Measurements from ENCODE around the gene CEP164. TPM values are rescaled to one million over a fixed set of nuclear protein-coding genes. Genes with fewer than 3 reads are reported as not detected.

CEP164 gene
- total and polyA plus RNA-seq, 3 donors from 2014 or later = 83.3 to 157 (median 111) TPM

DNA sequence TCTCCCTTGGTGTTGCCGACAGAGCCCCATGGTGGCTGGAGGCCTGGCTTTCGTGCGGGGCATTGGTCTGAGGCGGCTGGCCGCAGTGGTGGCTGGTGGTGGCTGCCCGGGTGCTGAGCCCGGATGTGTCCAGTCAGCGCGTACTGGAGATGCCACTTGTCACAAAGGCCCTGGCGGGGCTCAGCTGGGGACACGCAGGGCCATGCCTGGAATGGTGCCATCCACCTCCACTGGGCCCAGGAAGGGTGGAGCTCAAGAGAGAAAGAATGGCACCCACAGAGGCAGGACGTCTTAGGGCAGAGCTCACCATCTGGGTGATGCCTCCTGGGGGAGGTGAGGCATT, 92.5 kb downstream of the CEP164 start:
- H3K9me3 ChIP-seq = no peaks in the 10 kb centered on the region
- H3K36me3 ChIP-seq (ENCODE audit: low read depth, missing control alignments) = no peaks in the 10 kb centered on the region
- no peak overlapping the region for H3K27ac ChIP-seq
- H3K27me3 ChIP-seq = no peaks in the 10 kb centered on the region
- no peak for DNase-seq
- TF ChIP-seq POLR2A (IDR thresholded peaks at IDR 0.05) = no peak
- TF ChIP-seq, protein P1, sequence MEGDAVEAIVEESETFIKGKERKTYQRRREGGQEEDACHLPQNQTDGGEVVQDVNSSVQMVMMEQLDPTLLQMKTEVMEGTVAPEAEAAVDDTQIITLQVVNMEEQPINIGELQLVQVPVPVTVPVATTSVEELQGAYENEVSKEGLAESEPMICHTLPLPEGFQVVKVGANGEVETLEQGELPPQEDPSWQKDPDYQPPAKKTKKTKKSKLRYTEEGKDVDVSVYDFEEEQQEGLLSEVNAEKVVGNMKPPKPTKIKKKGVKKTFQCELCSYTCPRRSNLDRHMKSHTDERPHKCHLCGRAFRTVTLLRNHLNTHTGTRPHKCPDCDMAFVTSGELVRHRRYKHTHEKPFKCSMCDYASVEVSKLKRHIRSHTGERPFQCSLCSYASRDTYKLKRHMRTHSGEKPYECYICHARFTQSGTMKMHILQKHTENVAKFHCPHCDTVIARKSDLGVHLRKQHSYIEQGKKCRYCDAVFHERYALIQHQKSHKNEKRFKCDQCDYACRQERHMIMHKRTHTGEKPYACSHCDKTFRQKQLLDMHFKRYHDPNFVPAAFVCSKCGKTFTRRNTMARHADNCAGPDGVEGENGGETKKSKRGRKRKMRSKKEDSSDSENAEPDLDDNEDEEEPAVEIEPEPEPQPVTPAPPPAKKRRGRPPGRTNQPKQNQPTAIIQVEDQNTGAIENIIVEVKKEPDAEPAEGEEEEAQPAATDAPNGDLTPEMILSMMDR (IDR thresholded peaks at IDR 0.05) = no peak
- WGBS, 2 donors = 95% methylated on average over 12 of the region's 12 CpGs; no CpG with 5 or more reads in 1 of the 2 donors
- intact Hi-C loops (cut with DNase I; ENCODE audit: low total_unique reads) = no loop called here
- no peaks in the 10 kb centered on the region for H3K4me1 ChIP-seq
- H3K4me3 ChIP-seq = no peak overlapping the region

DNA sequence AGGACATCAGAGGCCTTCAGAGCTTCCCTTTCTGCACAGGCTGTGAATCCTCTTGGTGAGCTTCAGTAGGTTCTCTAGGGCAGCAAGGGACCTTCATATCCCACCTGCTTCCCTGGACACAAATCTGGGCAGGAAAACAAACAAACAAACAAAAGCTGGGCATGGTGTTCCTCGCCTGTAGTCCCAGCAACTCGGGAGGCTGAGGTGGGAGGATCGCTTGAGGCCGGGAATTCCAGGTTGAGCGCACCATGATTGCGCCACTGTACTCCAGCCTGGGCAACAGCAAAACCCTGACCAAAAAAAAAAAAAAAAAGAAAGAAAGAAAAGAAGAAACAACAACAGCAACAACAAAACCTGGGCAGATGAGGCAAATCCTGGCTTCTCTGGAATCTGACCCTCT, 92.9 kb downstream of the CEP164 start:
- WGBS, 2 donors = 79 to 91% methylated on average over 6 of the region's 6 CpGs
- Histone ChIP-seq H3K27ac (no peak overlapping the region), H3K9me3 (no peaks in the 10 kb centered on the region), H3K4me1 (no peaks in the 10 kb centered on the region), H3K4me3 (no peak overlapping the region), H3K36me3 (ENCODE audit: low read depth, missing control alignments) (no peaks in the 10 kb centered on the region), H3K27me3 (no peaks in the 10 kb centered on the region)
- no peak for TF ChIP-seq POLR2A (IDR thresholded peaks at IDR 0.05)
- TF ChIP-seq, protein P1 (IDR thresholded peaks at IDR 0.05) = no peak
- DNase-seq = no peak
- intact Hi-C loops (cut with DNase I; ENCODE audit: low total_unique reads) = no loop called here

DNA sequence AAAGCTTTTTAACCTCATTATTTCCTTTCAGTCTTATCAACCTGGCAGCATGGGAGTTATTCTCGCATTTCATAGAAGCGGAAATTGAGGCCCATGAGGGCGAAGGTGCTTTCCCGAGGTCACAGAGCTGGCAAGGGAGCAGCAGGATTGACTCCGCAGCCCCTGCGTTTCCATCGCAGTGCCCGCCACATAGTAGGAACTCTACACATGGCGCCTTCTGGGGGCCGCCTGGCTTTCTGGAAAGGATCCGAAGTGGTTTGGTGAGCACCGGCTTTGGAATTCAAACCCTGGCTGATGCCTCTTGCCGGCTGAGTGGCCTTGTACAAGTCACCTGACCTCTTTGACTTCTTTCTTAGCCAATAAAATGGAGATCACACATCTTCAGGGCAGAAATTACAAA, 93.4 kb downstream of the CEP164 start:
- H3K4me3 ChIP-seq = no peak overlapping the region
- TF ChIP-seq POLR2A (IDR thresholded peaks at IDR 0.05) = no peak
- TF ChIP-seq, protein P1 (IDR thresholded peaks at IDR 0.05) = no peak
- no peak overlapping the region for H3K27ac ChIP-seq
- H3K27me3 ChIP-seq = no peaks in the 10 kb centered on the region
- 86 to 89% methylated on average over 13 of the region's 13 CpGs for WGBS, 2 donors
- intact Hi-C loops (cut with DNase I; ENCODE audit: low total_unique reads) = no loop called here
- no peak for DNase-seq
- no peaks in the 10 kb centered on the region for H3K36me3 ChIP-seq (ENCODE audit: low read depth, missing control alignments)
- no peaks in the 10 kb centered on the region for H3K9me3 ChIP-seq
- no peaks in the 10 kb centered on the region for H3K4me1 ChIP-seq

DNA sequence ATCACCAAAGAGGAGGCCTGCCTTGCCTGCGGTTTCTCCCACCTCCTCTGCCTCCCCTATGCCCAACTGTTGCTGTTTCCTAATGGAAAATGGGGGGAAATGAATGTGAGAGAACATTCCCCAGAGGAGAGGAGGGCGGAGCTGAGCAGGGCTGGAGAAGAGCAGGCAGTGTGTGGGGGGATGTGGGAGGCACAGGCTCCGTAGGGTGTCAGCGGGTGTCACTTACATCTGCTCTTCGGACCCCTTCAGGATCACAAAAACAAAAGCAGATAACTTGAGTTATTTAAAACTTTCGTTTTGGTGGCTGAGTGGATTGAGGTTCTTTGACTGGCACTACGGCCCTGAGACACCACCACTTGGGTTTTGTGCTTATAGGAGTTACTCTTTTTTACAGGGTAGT, 93.8 kb downstream of the CEP164 start:
- Histone ChIP-seq H3K4me1 (no peaks in the 10 kb centered on the region), H3K9me3 (no peaks in the 10 kb centered on the region), H3K27ac (no peak overlapping the region), H3K36me3 (ENCODE audit: low read depth, missing control alignments) (no peaks in the 10 kb centered on the region), H3K4me3 (no peak overlapping the region), H3K27me3 (no peaks in the 10 kb centered on the region)
- no peak for TF ChIP-seq POLR2A (IDR thresholded peaks at IDR 0.05)
- TF ChIP-seq, protein P1 (IDR thresholded peaks at IDR 0.05) = no peak
- intact Hi-C loops (cut with DNase I; ENCODE audit: low total_unique reads) = no loop called here
- no peak for DNase-seq
- 76 to 81% methylated on average over 7 of the region's 7 CpGs for WGBS, 2 donors

DNA sequence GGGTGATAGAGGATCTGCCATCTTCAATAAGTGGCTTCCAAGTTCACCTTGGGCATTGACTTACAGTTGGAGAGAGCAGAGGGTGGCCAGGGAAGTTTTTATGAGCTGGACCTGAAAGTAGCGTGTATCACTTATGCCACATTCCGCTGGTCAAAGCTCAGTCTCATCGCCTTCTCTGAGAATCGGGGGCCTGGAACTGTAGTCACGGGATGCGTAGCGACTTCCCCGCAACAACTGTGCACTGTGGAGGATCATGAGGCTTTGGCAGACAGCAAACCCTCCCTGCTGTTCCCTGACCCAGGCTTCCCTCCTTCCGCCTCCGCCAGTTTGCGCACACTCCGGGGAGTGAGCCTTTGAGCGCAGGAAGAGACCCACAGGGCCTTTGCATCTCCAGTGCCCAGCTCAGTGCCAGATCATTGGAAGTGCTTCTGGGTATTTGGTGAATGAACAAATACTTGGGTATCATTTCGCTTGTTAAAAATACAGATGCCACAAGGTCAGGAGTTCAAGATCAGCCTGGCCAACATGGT, 95.5 kb downstream of the CEP164 start:
- Histone ChIP-seq H3K4me1 (no peaks in the 10 kb centered on the region), H3K27me3 (no peaks in the 10 kb centered on the region), H3K27ac (no peak overlapping the region), H3K36me3 (ENCODE audit: low read depth, missing control alignments) (no peaks in the 10 kb centered on the region), H3K9me3 (no peaks in the 10 kb centered on the region), H3K4me3 (no peak overlapping the region)
- intact Hi-C loops (cut with DNase I; ENCODE audit: low total_unique reads) = no loop called here
- DNase-seq = no peak
- WGBS, 2 donors = 89 to 92% methylated on average over 14 of the region's 14 CpGs
- TF ChIP-seq POLR2A (IDR thresholded peaks at IDR 0.05) = no peak
- TF ChIP-seq, protein P1 (IDR thresholded peaks at IDR 0.05) = no peak
